NT2/D1 (cell line): Measurements from ENCODE around the gene AOAH.

Source experiments
- DNase-seq: peaks from one replicate; pipeline ENCODE4 v3.0.0-alpha.2; 2011; ENCODE audit warnings: low read depth, low spot score
- H3K27me3 ChIP-seq: 2 replicates; pipeline ENCODE4 v1.6.0; 2011; ENCODE audit warnings: mild to moderate bottlenecking; ENCODE audit not compliant: insufficient read length, insufficient read depth
- H3K36me3 ChIP-seq: 2 replicates; pipeline ENCODE4 v1.6.1; 2011; ENCODE audit warnings: mild to moderate bottlenecking, low read length, mixed read lengths; ENCODE audit not compliant: insufficient read depth, insufficient read length
- H3K4me1 ChIP-seq: 2 replicates; pipeline ENCODE4 v1.5.1; 2011; ENCODE audit not compliant: insufficient read depth, insufficient read length
- H3K4me3 ChIP-seq: 2 replicates; pipeline ENCODE4 v1.5.1; 2011; ENCODE audit warnings: low read depth; ENCODE audit not compliant: insufficient read length
- H3K9ac ChIP-seq: 2 replicates; pipeline ENCODE4 v1.6.0; 2011; ENCODE audit warnings: low read depth; ENCODE audit not compliant: insufficient read length
- H3K9me3 ChIP-seq: 2 replicates; pipeline ENCODE4 v1.5.1; 2011; ENCODE audit warnings: mild to moderate bottlenecking, low read length; ENCODE audit not compliant: insufficient read depth
- SUZ12 ChIP-seq: IDR thresholded peaks from 2 replicates; pipeline ENCODE4 v1.6.1; 2011; ENCODE audit not compliant: insufficient read length, insufficient read depth; ENCODE audit errors: extremely low read depth
- YY1 ChIP-seq: IDR thresholded peaks from 2 replicates; pipeline ENCODE4 v1.6.1; 2011; ENCODE audit not compliant: insufficient read length, insufficient read depth
- ZNF274 ChIP-seq: IDR thresholded peaks from 2 replicates; pipeline ENCODE4 v1.6.1; 2011; ENCODE audit warnings: mild to moderate bottlenecking, low read depth, low read length

The AOAH gene

DNA sequence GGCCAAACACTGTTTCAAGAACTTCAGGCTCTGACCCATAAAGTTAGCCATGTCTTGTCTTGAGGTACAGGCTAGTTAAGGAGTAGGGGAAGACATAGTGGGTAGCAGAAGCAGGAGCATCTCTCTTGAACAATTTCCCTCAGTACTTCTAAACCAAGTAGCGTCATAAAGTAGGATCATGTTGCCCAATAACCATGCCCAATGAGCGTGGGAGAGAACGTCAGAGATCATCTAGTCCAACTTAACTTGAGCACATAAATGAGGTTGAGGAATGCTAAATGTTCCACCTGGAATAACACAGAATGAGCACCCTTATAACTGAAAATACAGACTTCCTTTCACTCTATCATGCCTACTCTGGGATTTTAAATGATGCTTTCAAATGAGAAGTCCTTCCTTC, 134.9 kb downstream of the AOAH start:
- DNase-seq, result no peak
- Histone ChIP-seq H3K36me3 (no peaks in the 10 kb centered on the region), H3K4me3 (no peak overlapping the region), H3K27me3 (no peaks in the 10 kb centered on the region), H3K9ac (no peak overlapping the region), H3K9me3 (no peaks in the 10 kb centered on the region), H3K4me1 (no peaks in the 10 kb centered on the region)
- TF ChIP-seq YY1, result no peak
- no peak for TF ChIP-seq ZNF274
- no peak for TF ChIP-seq SUZ12

DNA sequence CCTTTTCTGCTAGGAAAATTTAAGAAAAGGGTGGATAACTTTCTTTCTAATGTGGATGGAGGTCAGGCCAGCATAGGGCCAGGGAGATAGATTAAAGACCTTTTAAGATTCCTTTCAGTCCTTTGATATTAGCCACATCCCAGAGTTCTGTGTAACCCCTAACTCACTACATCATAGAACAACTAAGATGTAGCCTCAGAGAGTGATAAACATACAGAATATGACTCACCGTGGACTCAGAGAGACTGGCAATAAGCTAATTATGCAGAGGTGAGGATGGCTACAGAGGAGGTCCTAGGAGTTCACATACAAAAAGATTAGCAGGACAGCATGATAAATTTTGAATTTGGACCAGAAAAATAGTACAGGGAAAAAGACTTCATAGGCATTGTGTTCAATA, 141.0 kb downstream of the AOAH start:
- Histone ChIP-seq H3K4me3 (no peak overlapping the region), H3K36me3 (no peaks in the 10 kb centered on the region), H3K9me3 (no peaks in the 10 kb centered on the region), H3K4me1 (no peaks in the 10 kb centered on the region), H3K9ac (no peak overlapping the region), H3K27me3 (no peaks in the 10 kb centered on the region)
- DNase-seq, result no peak
- no peak for TF ChIP-seq SUZ12
- no peak for TF ChIP-seq ZNF274
- TF ChIP-seq YY1, result no peak

DNA sequence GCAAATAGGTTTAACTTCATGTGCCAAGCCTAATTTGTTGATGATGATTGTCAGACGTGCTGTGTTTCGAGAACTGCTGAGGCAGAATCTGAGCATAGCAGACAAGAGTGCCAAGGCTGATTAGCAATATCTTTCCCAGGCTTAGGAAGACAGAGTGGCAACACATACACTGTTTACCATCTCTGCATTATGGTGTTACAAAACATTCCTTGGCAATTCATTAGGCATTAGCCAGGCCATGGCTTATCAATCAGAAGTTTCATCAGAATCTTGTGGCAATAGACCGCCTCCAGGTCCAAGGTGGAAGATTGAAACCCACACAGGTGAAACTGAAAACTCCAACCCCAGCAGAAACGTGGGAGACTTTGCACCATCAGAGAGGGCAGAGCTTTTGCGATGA, 148.5 kb downstream of the AOAH start:
- H3K4me1 ChIP-seq, result no peaks in the 10 kb centered on the region
- H3K9ac ChIP-seq, result no peak overlapping the region
- TF ChIP-seq ZNF274 (no peak), YY1 (no peak), SUZ12 (no peak)
- no peaks in the 10 kb centered on the region for H3K36me3 ChIP-seq
- peaks cover 17% of the 10 kb centered on the region for H3K9me3 ChIP-seq
- no peak overlapping the region for H3K4me3 ChIP-seq
- H3K27me3 ChIP-seq, result no peaks in the 10 kb centered on the region
- no peak for DNase-seq

DNA sequence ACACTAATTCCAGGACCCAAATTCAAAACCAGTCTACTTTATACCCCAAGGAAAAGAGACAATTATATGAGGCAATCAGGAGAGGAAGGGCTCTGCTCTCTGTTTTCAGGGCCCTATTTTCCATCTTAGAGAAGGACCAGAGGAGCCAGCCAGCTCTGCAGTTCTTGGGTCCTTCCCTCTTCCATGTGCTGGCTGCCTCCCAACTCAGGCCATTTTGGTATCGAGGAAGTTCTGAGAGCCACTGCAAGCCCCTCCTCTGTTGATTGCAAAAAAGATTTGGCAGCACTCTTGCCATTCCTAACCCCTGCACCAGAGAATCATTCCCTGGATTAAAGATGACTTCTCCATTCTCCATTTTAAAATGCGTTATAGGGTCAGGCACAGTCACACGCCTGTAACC, 151.2 kb downstream of the AOAH start:
- DNase-seq, result no peak
- H3K9ac ChIP-seq, result no peak overlapping the region
- H3K9me3 ChIP-seq, result peaks cover 17% of the 10 kb centered on the region
- no peaks in the 10 kb centered on the region for H3K27me3 ChIP-seq
- H3K36me3 ChIP-seq, result no peaks in the 10 kb centered on the region
- no peak overlapping the region for H3K4me3 ChIP-seq
- H3K4me1 ChIP-seq, result peaks cover 3% of the 10 kb centered on the region
- TF ChIP-seq SUZ12 (no peak), YY1 (no peak), ZNF274 (no peak)

DNA sequence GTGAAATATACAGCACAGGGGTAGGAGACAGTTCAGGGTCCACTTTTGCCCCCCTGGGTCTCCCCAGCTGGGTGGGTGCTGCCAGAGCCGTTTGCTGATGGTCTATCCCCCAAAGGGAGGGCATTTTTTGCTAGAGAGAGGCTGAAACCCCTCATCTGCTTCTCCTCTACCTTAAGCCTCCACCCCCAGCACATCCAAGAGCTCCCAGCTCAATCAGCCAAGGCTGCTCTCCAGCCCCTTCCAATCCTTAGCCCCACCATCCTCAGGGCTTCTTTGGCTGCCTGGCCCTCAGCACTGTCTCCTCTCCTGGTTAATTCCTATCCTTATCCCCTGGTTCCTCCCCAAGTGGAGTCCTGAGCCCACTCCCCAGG, 153.1 kb downstream of the AOAH start:
- H3K27me3 ChIP-seq, result no peaks in the 10 kb centered on the region
- no peak overlapping the region for H3K9ac ChIP-seq
- TF ChIP-seq SUZ12 (no peak), YY1 (no peak), ZNF274 (no peak)
- no peak overlapping the region for H3K4me3 ChIP-seq
- 0 out of 2 replicates have a peak, but pooled peaks cover 5% of the 10 kb centered on the region for H3K9me3 ChIP-seq
- no peak for DNase-seq
- H3K36me3 ChIP-seq, result no peaks in the 10 kb centered on the region
- H3K4me1 ChIP-seq, result peaks cover 8% of the 10 kb centered on the region

DNA sequence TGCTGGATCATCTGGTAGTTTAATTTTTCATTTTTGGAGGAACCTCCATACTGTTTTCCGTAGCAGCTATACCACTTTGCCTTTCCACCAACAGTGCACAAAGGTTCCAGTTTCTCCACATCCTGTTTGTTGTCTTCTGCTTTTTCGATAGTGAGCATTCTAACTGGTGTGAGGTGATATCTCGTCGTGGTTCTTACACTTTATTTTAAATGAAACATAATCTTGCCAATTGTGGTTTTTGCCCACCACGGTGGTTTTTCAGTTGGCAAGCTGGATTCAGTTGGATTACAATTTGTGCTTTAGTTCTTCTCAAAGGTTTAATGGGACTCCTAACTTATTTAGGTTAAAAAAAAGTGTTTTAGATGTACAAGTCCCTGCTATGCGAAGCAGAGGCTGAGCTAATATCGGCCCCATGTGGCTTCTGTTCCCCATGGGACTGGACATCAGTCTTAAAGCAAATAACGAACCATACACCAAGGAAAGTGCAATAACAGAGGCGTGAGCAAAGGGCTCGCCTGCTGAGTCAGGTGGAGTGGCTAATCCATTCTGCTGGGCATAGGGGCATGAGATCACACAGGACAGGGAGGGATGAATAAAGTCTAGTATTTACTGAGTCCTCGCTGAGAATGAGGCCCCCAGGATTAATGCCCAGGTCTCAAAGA, 153.6 kb downstream of the AOAH start:
- H3K36me3 ChIP-seq, result no peaks in the 10 kb centered on the region

DNA sequence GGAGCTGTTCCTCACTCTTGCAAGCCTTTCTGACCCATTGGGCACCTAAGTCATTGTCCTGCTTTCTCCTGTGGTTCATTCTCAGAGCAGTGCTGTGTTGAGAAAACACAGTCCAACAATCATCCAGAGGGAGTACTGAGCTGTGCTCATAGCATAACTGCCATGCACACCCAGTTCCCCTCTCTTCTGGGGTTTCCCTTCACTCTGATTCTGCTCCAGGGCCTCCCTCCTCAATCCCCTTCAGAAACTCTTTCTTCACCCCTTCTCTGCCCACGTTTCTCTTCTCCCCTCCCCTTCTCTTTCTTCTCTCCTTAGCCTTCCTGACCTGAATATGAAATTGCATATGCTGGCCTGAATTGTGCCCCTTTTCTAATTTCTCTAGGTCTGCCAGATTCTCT, 155.8 kb downstream of the AOAH start:
- TF ChIP-seq SUZ12, result no peak
- TF ChIP-seq YY1, result no peak
- TF ChIP-seq ZNF274, result no peak
- Histone ChIP-seq H3K4me3 (no peak overlapping the region), H3K27me3 (no peaks in the 10 kb centered on the region), H3K4me1 (peaks cover 8% of the 10 kb centered on the region), H3K36me3 (no peaks in the 10 kb centered on the region), H3K9ac (peak overlapping the region; percentile 29), H3K9me3 (no peaks in the 10 kb centered on the region)
- no peak for DNase-seq

More for the DNA sequence above, 153.6 kb downstream of the AOAH start:
- no peak for DNase-seq
- H3K27me3 ChIP-seq, result no peaks in the 10 kb centered on the region
- peaks cover 8% of the 10 kb centered on the region for H3K4me1 ChIP-seq
- no peak overlapping the region for H3K9ac ChIP-seq
- H3K4me3 ChIP-seq, result no peak overlapping the region
- TF ChIP-seq YY1, result no peak
- TF ChIP-seq ZNF274, result no peak
- TF ChIP-seq SUZ12, result no peak
- no peaks in the 10 kb centered on the region for H3K9me3 ChIP-seq
